ENCODE results near the gene RRP15. TPM values are rescaled to one million over a fixed set of nuclear protein-coding genes. Genes with fewer than 3 reads are reported as not detected.

The RRP15 gene, protein sequence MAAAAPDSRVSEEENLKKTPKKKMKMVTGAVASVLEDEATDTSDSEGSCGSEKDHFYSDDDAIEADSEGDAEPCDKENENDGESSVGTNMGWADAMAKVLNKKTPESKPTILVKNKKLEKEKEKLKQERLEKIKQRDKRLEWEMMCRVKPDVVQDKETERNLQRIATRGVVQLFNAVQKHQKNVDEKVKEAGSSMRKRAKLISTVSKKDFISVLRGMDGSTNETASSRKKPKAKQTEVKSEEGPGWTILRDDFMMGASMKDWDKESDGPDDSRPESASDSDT
- 1 to 10 TPM; 6.3 to 9.6 (median 7.8) TPM for total RNA-seq

DNA sequence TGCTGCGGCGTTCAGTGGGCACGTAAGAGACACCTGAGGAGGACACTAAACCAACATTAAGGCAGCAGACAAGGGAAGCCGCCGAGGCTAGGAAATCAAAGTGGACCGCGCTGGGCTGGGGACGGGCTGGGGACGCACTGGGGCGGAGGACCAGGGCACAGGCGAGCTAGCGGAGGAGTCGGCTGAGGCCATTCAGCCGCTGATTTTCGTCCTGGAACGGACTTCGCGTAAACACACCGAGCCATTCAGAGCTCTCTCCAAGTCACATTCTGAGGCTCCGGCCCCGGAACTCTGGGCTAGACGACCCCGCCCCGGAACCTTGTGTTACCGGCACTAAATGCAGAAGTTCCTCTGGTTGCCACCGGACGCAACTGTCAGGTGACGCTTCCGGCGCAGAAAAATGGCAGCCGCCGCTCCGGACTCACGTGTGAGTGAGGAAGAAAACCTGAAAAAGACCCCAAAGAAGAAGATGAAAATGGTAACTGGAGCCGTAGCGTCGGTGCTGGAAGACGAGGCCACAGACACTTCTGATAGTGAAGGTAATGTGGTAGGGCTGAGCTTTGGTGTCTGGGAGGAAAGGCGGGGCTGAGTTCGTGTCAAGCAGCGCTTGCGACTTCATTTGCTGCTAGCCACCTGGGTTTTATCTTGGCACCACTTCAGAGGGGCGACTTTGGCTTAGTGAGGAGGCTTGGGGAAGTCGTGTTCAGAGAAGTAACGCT lies at the start of gene RRP15:
TSS of gene RRP15 (plus strand) at position 377 of the 719 bp plus-strand sequence. CDS start at position 401, 24 bp downstream.
- peak; percentile 77 to 85 for DNase-seq (ENCODE audit: low spot score in 2 of 2)
- TF ChIP-seq POLR2A (IDR thresholded peaks at IDR 0.05) (peak; percentile 17 to 37), EP300 (IDR thresholded peaks at IDR 0.05) (peak in 1 of 2 donors; percentile 88)
- TF ChIP-seq, protein P1, sequence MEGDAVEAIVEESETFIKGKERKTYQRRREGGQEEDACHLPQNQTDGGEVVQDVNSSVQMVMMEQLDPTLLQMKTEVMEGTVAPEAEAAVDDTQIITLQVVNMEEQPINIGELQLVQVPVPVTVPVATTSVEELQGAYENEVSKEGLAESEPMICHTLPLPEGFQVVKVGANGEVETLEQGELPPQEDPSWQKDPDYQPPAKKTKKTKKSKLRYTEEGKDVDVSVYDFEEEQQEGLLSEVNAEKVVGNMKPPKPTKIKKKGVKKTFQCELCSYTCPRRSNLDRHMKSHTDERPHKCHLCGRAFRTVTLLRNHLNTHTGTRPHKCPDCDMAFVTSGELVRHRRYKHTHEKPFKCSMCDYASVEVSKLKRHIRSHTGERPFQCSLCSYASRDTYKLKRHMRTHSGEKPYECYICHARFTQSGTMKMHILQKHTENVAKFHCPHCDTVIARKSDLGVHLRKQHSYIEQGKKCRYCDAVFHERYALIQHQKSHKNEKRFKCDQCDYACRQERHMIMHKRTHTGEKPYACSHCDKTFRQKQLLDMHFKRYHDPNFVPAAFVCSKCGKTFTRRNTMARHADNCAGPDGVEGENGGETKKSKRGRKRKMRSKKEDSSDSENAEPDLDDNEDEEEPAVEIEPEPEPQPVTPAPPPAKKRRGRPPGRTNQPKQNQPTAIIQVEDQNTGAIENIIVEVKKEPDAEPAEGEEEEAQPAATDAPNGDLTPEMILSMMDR (IDR thresholded peaks at IDR 0.05): peak in 2 of 5 experiments; percentile 42 to 47
- Histone ChIP-seq H3K9me3 (peaks cover 0 to 6% (median 0%) of the 10 kb centered on the region in 4 donors), H3K27me3 (no peaks in the 10 kb centered on the region), H3K27ac (peak within 1 kb of the TSS in 3 of 4 donors; percentile 75 to 84 (median 80)), H3K36me3 (no peaks in the 10 kb centered on the region), H3K4me1 (peaks cover 2 to 43% (median 9%) of the 10 kb centered on the region in 4 donors), H3K4me3 (peak within 1 kb of the TSS; percentile 80 to 86 (median 82))
- 0 to 1% methylated on average over 40 to 41 of the region's 45 CpGs for WGBS, 2 donors

DNA sequence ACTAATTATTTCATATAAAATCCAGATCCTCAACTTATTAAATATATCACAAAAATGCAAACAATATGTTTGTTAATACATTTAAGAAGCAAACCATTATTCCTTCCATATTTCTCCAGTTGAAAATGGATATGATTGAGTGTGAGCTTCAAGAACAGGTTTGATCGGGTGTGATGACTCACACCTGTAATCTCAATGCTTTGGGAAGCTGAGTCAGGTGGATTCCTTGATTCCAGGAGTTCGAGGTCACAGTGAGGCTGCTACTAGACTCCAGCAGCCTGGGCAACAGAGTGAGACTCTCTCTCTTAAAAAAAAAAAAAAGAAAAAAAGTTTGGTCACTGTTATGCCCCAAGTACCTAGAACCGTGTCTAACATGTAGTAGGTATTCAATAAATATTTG lies 42.9 kb upstream of the RRP15 start:
- Histone ChIP-seq H3K27me3 (no peaks in the 10 kb centered on the region), H3K4me1 (no peaks in the 10 kb centered on the region), H3K9me3 (no peaks in the 10 kb centered on the region), H3K36me3 (no peaks in the 10 kb centered on the region), H3K27ac (no peak overlapping the region), H3K4me3 (no peak overlapping the region)
- DNase-seq (ENCODE audit: low spot score in 2 of 2): no peak
- TF ChIP-seq EP300 (IDR thresholded peaks at IDR 0.05) (no peak), POLR2A (IDR thresholded peaks at IDR 0.05) (no peak)
- TF ChIP-seq, protein P1 (IDR thresholded peaks at IDR 0.05): no peak
- WGBS, 2 donors: 76 to 84% methylated on average over 3 of the region's 3 CpGs

DNA sequence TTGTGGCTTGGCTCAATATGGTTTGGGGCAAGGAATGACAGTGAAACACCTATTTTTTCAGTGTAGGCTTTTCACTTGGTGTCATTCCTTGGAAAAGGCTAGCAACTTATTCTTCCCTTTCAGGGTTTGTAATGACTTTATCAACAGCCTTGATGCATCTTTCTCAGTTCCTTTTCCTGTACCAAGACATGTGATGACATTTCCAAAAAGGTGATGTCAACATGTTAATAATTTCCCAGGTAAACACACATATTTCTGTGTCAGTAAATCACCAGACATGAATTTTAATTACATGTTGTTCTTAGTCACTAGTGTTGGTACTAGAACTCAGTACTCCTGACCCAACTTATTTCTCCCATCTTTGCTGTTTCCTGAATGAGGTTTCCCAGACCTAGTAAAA lies 37.8 kb upstream of the RRP15 start:
- DNase-seq (ENCODE audit: low spot score in 2 of 2): no peak
- H3K36me3 ChIP-seq: no peaks in the 10 kb centered on the region
- H3K4me3 ChIP-seq: no peak overlapping the region
- H3K4me1 ChIP-seq: no peaks in the 10 kb centered on the region
- TF ChIP-seq, protein P1 (IDR thresholded peaks at IDR 0.05): no peak
- TF ChIP-seq POLR2A (IDR thresholded peaks at IDR 0.05) (no peak), EP300 (IDR thresholded peaks at IDR 0.05) (no peak)
- H3K9me3 ChIP-seq: no peaks in the 10 kb centered on the region
- H3K27me3 ChIP-seq: no peaks in the 10 kb centered on the region
- no peak overlapping the region for H3K27ac ChIP-seq

DNA sequence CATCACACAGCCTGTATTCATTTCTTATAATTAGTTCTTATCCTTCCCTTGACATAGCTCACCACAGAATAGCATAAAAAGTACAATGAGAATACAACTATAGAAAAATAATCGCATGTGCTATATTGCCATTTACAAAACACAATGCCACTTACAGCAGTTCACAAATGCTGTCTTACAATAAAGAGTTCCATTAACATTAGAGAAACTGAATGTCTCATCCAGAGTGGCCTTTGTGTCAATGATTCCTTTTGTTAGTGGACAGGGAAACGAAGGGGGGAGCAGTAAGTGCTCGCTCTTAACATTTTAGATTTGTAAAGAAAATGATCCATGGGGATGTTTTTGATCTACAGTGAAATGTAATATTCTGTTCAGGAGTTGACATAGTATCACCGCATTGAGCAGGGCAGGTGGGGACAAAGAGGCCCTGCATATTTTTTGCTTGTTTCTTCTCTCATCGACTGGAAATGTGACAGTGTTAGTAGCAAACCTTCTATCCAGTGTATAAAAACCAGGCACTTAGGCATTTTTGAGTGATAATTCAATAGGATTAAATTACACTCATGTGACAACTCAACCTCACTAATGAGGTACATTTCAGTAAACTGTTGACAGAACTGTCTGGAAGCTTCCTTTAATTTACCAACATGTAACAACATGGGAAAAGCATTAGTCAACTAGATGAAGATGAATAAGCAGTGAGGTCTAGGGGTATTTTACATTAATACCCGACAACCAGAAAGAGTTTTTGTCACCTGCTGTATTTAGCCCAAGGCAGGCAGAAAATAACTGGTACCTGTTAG lies 35.6 kb upstream of the RRP15 start:
- Histone ChIP-seq H3K4me1 (no peaks in the 10 kb centered on the region), H3K27me3 (no peaks in the 10 kb centered on the region), H3K4me3 (no peak overlapping the region), H3K9me3 (no peaks in the 10 kb centered on the region), H3K27ac (no peak overlapping the region), H3K36me3 (no peaks in the 10 kb centered on the region)
- 56 to 66% methylated on average over 6 of the region's 6 CpGs for WGBS, 2 donors
- no peak for TF ChIP-seq EP300 (IDR thresholded peaks at IDR 0.05)
- TF ChIP-seq, protein P1 (IDR thresholded peaks at IDR 0.05): no peak
- TF ChIP-seq POLR2A (IDR thresholded peaks at IDR 0.05): no peak
- no peak for DNase-seq (ENCODE audit: low spot score in 2 of 2)
